SU-DHL-6 (cell line): ENCODE data around the gene PRAMEF27.
"Not testable (repeated sequence)": the region's sequence is repeated elsewhere in the genome, so short reads cannot be mapped to it uniquely, and the experiment has no call there.

ENCODE experiments used
- EZH2phosphoT487 ChIP-seq: fragments of 200-600 bp; sonication (generic), shearing (Covaris generic); conservative IDR thresholded peaks from 2 replicates; pipeline ENCODE4 v1.6.1; 2018; ENCODE audit warnings: mild to moderate bottlenecking, antibody characterized with exemption, low read length, moderate library complexity, mixed read lengths
- TF ChIP-seq, protein P1 (sequence below): fragments of 200-600 bp; sonication (generic); IDR thresholded peaks from one replicate; pipeline ENCODE4 v1.5.1; 2017; ENCODE audit warnings: antibody characterized with exemption, mild to moderate bottlenecking, low read length, moderate library complexity; ENCODE audit not compliant: insufficient read depth, poor library complexity, severe bottlenecking

GRCh38 chr1:13011932-13012331, 44.4 kb downstream of the PRAMEF27 start:
- TF ChIP-seq, protein P1, sequence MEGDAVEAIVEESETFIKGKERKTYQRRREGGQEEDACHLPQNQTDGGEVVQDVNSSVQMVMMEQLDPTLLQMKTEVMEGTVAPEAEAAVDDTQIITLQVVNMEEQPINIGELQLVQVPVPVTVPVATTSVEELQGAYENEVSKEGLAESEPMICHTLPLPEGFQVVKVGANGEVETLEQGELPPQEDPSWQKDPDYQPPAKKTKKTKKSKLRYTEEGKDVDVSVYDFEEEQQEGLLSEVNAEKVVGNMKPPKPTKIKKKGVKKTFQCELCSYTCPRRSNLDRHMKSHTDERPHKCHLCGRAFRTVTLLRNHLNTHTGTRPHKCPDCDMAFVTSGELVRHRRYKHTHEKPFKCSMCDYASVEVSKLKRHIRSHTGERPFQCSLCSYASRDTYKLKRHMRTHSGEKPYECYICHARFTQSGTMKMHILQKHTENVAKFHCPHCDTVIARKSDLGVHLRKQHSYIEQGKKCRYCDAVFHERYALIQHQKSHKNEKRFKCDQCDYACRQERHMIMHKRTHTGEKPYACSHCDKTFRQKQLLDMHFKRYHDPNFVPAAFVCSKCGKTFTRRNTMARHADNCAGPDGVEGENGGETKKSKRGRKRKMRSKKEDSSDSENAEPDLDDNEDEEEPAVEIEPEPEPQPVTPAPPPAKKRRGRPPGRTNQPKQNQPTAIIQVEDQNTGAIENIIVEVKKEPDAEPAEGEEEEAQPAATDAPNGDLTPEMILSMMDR, result not testable (repeated sequence)
- TF ChIP-seq EZH2phosphoT487, result not testable (repeated sequence)
